Caco-2 (cell line): ENCODE results near the gene USP17L27. TPM values are rescaled to one million over a fixed set of nuclear protein-coding genes. Genes with fewer than 3 reads are reported as not detected.
"Not testable (repeated sequence)": the region's sequence is repeated elsewhere in the genome, so short reads cannot be mapped to it uniquely, and the experiment has no call there.

Experiments
- Bru-seq: library from RNA; stranded (reverse); fragments of 400-500 nt; gene quantifications from one replicate; lab custom pipeline; 2021; lab: Mats Ljungman, UMichigan
- BruChase-seq, 2 experiments: library from RNA; stranded (reverse); fragments of 400-500 nt; gene quantifications; one replicate each; lab custom pipeline; 2021; lab: Mats Ljungman, UMichigan
- BruUV-seq: library from RNA; stranded (reverse); fragments of 400-500 nt; replicated peaks from 2 replicates; lab custom pipeline; 2021; lab: Mats Ljungman, UMichigan
- CTCF ChIA-PET: fragments of 300-600 bp; sonication (Branson Sonifier 250); formaldehyde crosslinking; loops from one replicate; lab custom pipeline; 2022; ENCODE audit warnings: antibody characterized with exemption; lab: Charles Lee
- POLR2A ChIA-PET: fragments of 300-600 bp; sonication (Branson Sonifier 250); formaldehyde crosslinking; loops from one replicate; lab custom pipeline; 2022; ENCODE audit warnings: antibody characterized with exemption; lab: Charles Lee
- DNase-seq, 2 experiments: peaks; one replicate each; pipeline versions ENCODE4 v3.0.0 to v3.0.0-alpha.2; 2020 to 2022
- H3K27me3 ChIP-seq: replicated peaks from 2 replicates; pipeline ENCODE4 v1.6.0; 2011; ENCODE audit warnings: low read length; ENCODE audit not compliant: control insufficient read depth, insufficient read depth
- H3K36me3 ChIP-seq: 2 replicates; pipeline ENCODE4 v1.5.1; 2011; ENCODE audit warnings: low read length; ENCODE audit not compliant: control insufficient read depth, insufficient read depth
- H3K4me1 ChIP-seq: fragments of 250-450 bp; sonication (Bioruptor Pico); 2 replicates; pipeline ENCODE4 v1.5.1; 2020; ENCODE audit warnings: mild to moderate bottlenecking
- H3K4me3 ChIP-seq: 2 replicates; pipeline ENCODE4 v1.5.1; 2011; ENCODE audit warnings: low read depth, mild to moderate bottlenecking, control low read depth, low read length
- H3K9me3 ChIP-seq: fragments of 250-450 bp; sonication (Bioruptor Pico); 2 replicates; pipeline ENCODE4 v1.5.1; 2020; ENCODE audit warnings: mild to moderate bottlenecking, moderate library complexity
- H3K27ac Mint-ChIP-seq: one replicate; pipeline ENCODE4 v1.8.0; 2022; ENCODE audit warnings: mixed read lengths; ENCODE audit not compliant: unreplicated experiment
- H3K27me3 Mint-ChIP-seq: one replicate; pipeline ENCODE4 v1.8.0; 2022; ENCODE audit warnings: mixed read lengths; ENCODE audit not compliant: insufficient read depth, unreplicated experiment
- H3K36me3 Mint-ChIP-seq: one replicate; pipeline ENCODE4 v1.8.0; 2022; ENCODE audit warnings: mild to moderate bottlenecking, mixed read lengths; ENCODE audit not compliant: insufficient read depth, unreplicated experiment
- H3K4me1 Mint-ChIP-seq: one replicate; pipeline ENCODE4 v1.8.0; 2022; ENCODE audit warnings: low read depth, mixed read lengths; ENCODE audit not compliant: unreplicated experiment
- H3K4me3 Mint-ChIP-seq: one replicate; pipeline ENCODE4 v1.8.0; 2022; ENCODE audit warnings: mild to moderate bottlenecking, moderate library complexity, mixed read lengths; ENCODE audit not compliant: unreplicated experiment
- H3K9me3 Mint-ChIP-seq: one replicate; pipeline ENCODE4 v1.8.0; 2022; ENCODE audit warnings: mixed read lengths; ENCODE audit not compliant: unreplicated experiment
- intact Hi-C: fragments of 100-400 bp; cut with micrococcal nuclease; formaldehyde crosslinking; loops from one replicate; pipeline ENCODE4 v1.10.0; 2022; ENCODE audit not compliant: unreplicated experiment
- long read RNA-seq: library from polyadenylated mRNA; stranded (forward); transcript quantifications from one replicate; pipeline ENCODE4 v2.0.0, GENCODE V29; 2022
- total RNA-seq: library from RNA; stranded (reverse); gene quantifications from 2 replicates; pipeline ENCODE4 v1.2.3, GENCODE V29; 2022

Gene USP17L27, protein sequence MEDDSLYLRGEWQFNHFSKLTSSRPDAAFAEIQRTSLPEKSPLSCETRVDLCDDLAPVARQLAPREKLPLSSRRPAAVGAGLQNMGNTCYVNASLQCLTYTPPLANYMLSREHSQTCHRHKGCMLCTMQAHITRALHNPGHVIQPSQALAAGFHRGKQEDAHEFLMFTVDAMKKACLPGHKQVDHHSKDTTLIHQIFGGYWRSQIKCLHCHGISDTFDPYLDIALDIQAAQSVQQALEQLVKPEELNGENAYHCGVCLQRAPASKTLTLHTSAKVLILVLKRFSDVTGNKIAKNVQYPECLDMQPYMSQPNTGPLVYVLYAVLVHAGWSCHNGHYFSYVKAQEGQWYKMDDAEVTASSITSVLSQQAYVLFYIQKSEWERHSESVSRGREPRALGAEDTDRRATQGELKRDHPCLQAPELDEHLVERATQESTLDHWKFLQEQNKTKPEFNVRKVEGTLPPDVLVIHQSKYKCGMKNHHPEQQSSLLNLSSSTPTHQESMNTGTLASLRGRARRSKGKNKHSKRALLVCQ
- total RNA-seq, result not detected in 2 replicates
- not detected for Bru-seq, nascent RNA
- BruChase-seq, experiment 1, labeled RNA remaining after a 2-hour chase, result not detected
- BruChase-seq, experiment 2, labeled RNA remaining after a 6-hour chase, result not detected
- long read RNA-seq, result 0 reads

DNA sequence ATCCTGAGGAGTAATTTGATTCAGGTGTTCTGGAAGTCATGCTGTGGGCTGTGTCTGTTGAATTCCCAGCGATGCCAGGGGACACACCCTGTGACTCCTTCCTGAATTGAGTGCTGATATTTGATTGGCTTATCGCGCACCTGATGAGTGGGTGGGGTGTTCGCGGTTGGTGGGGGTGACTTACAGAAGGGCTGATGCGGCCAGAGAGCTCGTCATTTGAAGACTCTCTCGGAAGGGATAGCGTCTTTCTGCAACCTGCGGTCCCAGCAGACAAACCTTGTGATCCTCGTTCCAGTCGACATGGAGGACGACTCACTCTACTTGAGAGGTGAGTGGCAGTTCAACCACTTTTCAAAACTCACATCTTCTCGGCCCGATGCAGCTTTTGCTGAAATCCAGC, at the start of gene USP17L27:
Gene USP17L27, plus strand, starts transcription at position 301 of the 400 bp plus-strand sequence. Its CDS starts 0 bp downstream, at position 301.
- H3K9me3 ChIP-seq, POLR2A ChIA-PET, CTCF ChIA-PET, H3K27ac Mint-ChIP-seq, H3K27me3 ChIP-seq, H3K27me3 Mint-ChIP-seq, DNase-seq, intact Hi-C loops, H3K36me3 ChIP-seq, H3K4me3 ChIP-seq, H3K36me3 Mint-ChIP-seq, H3K9me3 Mint-ChIP-seq, BruUV-seq, H3K4me1 Mint-ChIP-seq, H3K4me3 Mint-ChIP-seq, H3K4me1 ChIP-seq: not testable (repeated sequence)

DNA sequence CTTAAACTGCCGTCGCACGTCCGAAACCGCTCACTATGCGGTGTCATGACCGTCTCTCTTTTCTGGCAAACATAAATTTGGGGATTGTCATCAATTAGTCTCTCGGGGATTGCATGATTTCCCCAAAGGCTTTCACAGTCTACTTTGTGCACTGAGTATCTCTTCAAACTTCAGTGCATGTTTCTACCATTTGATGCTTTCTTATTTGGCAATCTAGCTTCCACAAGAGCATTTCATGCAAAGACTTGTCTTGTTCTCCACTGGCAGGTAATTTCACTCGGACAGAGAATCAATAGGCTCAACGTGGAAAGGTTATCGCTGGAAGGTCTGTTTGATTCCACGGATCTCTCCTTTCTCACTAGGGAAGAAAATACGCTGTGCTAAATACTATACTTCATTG, 19.8 kb upstream of the USP17L27 start:
- H3K4me1 Mint-ChIP-seq, H3K36me3 Mint-ChIP-seq, CTCF ChIA-PET, H3K9me3 ChIP-seq, H3K27me3 Mint-ChIP-seq, H3K4me3 ChIP-seq, H3K9me3 Mint-ChIP-seq, BruUV-seq, H3K4me3 Mint-ChIP-seq, H3K36me3 ChIP-seq, H3K4me1 ChIP-seq, H3K27me3 ChIP-seq, H3K27ac Mint-ChIP-seq, DNase-seq, intact Hi-C loops, POLR2A ChIA-PET: not testable (repeated sequence)

DNA sequence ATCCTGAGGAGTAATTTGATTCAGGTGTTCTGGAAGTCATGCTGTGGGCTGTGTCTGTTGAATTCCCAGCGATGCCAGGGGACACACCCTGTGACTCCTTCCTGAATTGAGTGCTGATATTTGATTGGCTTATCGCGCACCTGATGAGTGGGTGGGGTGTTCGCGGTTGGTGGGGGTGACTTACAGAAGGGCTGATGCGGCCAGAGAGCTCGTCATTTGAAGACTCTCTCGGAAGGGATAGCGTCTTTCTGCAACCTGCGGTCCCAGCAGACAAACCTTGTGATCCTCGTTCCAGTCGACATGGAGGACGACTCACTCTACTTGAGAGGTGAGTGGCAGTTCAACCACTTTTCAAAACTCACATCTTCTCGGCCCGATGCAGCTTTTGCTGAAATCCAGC, 19.1 kb upstream of the USP17L27 start, which contains the start of gene USP17L24:
Gene USP17L24, plus strand, starts transcription at position 301 of the 400 bp plus-strand sequence. Its CDS starts 0 bp downstream, at position 301.
- H3K27me3 Mint-ChIP-seq, H3K36me3 Mint-ChIP-seq, CTCF ChIA-PET, BruUV-seq, POLR2A ChIA-PET, H3K9me3 ChIP-seq, H3K27me3 ChIP-seq, H3K4me3 ChIP-seq, H3K4me3 Mint-ChIP-seq, intact Hi-C loops, H3K27ac Mint-ChIP-seq, H3K4me1 Mint-ChIP-seq, H3K4me1 ChIP-seq, H3K36me3 ChIP-seq, DNase-seq, H3K9me3 Mint-ChIP-seq: not testable (repeated sequence)

DNA sequence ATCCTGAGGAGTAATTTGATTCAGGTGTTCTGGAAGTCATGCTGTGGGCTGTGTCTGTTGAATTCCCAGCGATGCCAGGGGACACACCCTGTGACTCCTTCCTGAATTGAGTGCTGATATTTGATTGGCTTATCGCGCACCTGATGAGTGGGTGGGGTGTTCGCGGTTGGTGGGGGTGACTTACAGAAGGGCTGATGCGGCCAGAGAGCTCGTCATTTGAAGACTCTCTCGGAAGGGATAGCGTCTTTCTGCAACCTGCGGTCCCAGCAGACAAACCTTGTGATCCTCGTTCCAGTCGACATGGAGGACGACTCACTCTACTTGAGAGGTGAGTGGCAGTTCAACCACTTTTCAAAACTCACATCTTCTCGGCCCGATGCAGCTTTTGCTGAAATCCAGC, 14.3 kb upstream of the USP17L27 start, which contains the start of gene USP17L25:
Gene USP17L25, plus strand, starts transcription at position 301 of the 400 bp plus-strand sequence. Its CDS starts 0 bp downstream, at position 301.
- BruUV-seq, H3K27me3 ChIP-seq, H3K4me1 Mint-ChIP-seq, H3K36me3 ChIP-seq, H3K27me3 Mint-ChIP-seq, intact Hi-C loops, H3K4me3 Mint-ChIP-seq, H3K4me1 ChIP-seq, H3K27ac Mint-ChIP-seq, H3K9me3 Mint-ChIP-seq, POLR2A ChIA-PET, H3K36me3 Mint-ChIP-seq, H3K4me3 ChIP-seq, H3K9me3 ChIP-seq, DNase-seq, CTCF ChIA-PET: not testable (repeated sequence)

DNA sequence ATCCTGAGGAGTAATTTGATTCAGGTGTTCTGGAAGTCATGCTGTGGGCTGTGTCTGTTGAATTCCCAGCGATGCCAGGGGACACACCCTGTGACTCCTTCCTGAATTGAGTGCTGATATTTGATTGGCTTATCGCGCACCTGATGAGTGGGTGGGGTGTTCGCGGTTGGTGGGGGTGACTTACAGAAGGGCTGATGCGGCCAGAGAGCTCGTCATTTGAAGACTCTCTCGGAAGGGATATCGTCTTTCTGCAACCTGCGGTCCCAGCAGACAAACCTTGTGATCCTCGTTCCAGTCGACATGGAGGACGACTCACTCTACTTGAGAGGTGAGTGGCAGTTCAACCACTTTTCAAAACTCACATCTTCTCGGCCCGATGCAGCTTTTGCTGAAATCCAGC, 9.6 kb upstream of the USP17L27 start, which contains the start of gene USP17L26:
Gene USP17L26, plus strand, starts transcription at position 301 of the 400 bp plus-strand sequence. Its CDS starts 0 bp downstream, at position 301.
- CTCF ChIA-PET, H3K4me1 Mint-ChIP-seq, POLR2A ChIA-PET, H3K4me1 ChIP-seq, H3K27ac Mint-ChIP-seq, DNase-seq, H3K9me3 Mint-ChIP-seq, H3K27me3 ChIP-seq, H3K4me3 ChIP-seq, H3K36me3 ChIP-seq, H3K36me3 Mint-ChIP-seq, H3K9me3 ChIP-seq, H3K27me3 Mint-ChIP-seq, BruUV-seq, intact Hi-C loops, H3K4me3 Mint-ChIP-seq: not testable (repeated sequence)

DNA sequence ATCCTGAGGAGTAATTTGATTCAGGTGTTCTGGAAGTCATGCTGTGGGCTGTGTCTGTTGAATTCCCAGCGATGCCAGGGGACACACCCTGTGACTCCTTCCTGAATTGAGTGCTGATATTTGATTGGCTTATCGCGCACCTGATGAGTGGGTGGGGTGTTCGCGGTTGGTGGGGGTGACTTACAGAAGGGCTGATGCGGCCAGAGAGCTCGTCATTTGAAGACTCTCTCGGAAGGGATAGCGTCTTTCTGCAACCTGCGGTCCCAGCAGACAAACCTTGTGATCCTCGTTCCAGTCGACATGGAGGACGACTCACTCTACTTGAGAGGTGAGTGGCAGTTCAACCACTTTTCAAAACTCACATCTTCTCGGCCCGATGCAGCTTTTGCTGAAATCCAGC, 4.8 kb upstream of the USP17L27 start, which contains the start of gene USP17L5:
Gene USP17L5, plus strand, starts transcription at position 301 of the 400 bp plus-strand sequence. Its CDS starts 0 bp downstream, at position 301.
- H3K4me1 ChIP-seq, H3K4me3 Mint-ChIP-seq, H3K4me3 ChIP-seq, POLR2A ChIA-PET, H3K9me3 ChIP-seq, H3K9me3 Mint-ChIP-seq, H3K4me1 Mint-ChIP-seq, CTCF ChIA-PET, H3K27ac Mint-ChIP-seq, BruUV-seq, H3K27me3 Mint-ChIP-seq, H3K36me3 Mint-ChIP-seq, intact Hi-C loops, DNase-seq, H3K36me3 ChIP-seq, H3K27me3 ChIP-seq: not testable (repeated sequence)
